HG02870 (cell line): ENCODE results near the gene GPR89B.
"Not testable (repeated sequence)": the region's sequence is repeated elsewhere in the genome, so short reads cannot be mapped to it uniquely, and the experiment has no call there.

ENCODE experiments used
- ATAC-seq: cut with Tn5 transposase; IDR thresholded peaks from one replicate; pipeline ENCODE4 v1.9.1; 2021; ENCODE audit warnings: mild to moderate bottlenecking, moderate library complexity; ENCODE audit not compliant: unreplicated experiment

The GPR89B gene

GRCh38 chr1:148027004-148027403, 98.8 kb downstream of the GPR89B start:
- ATAC-seq = not testable (repeated sequence)

- not testable (repeated sequence) for ATAC-seq
Observed at GRCh38 chr1:148032247-148032646, 104.0 kb downstream of the GPR89B start.

- ATAC-seq = not testable (repeated sequence)
Observed at GRCh38 chr1:148032690-148033089, 104.5 kb downstream of the GPR89B start.

GRCh38 chr1:148033147-148033546, 104.9 kb downstream of the GPR89B start:
- ATAC-seq = not testable (repeated sequence)

- ATAC-seq = peak; percentile 1
Observed at GRCh38 chr1:148037850-148038461, 109.7 kb downstream of the GPR89B start.

- peak; percentile 77 for ATAC-seq
Observed at GRCh38 chr1:148038462-148039333, 110.5 kb downstream of the GPR89B start.
